Measurements from ENCODE around the gene MYRF.

GRCh38 chr11:61715867-61716266, 36.6 kb upstream of the MYRF start:
- TF ChIP-seq ZNF362 (tag by site-specific recombination; IDR thresholded peaks at IDR 0.05) (no peak), YY1 (tag by site-specific recombination; IDR thresholded peaks at IDR 0.05) (no peak)
